Heart left ventricle (tissue), 16 donors: ENCODE results near the gene INHBA. TPM values are rescaled to one million over a fixed set of nuclear protein-coding genes. Genes with fewer than 3 reads are reported as not detected.
A peak's percentile ranks its signal among the peaks of the same experiment; 100 is the strongest.

Experiments
- ATAC-seq, 4 donors: fragments of 200-7000 bp; cut with Tn5 transposase; one replicate each; pipeline ENCODE4 v1.9.1; 2020 to 2022; ENCODE audit warnings: moderate library complexity in 4 of 4, mild to moderate bottlenecking in 3 of 4, moderate number of reproducible peaks in 1 of 4
- DNase-seq, 5 donors: peaks; one replicate each; pipeline ENCODE4 v3.0.0-alpha.2; 2020
- H3K27ac ChIP-seq, 12 donors: fragments of 200-600 bp; sonication (generic) in 4 of 12; one replicate each; pipeline versions ENCODE4 v1.5.0 to v1.8.0; 2016 to 2022; ENCODE audit warnings: mild to moderate bottlenecking in 2 of 12
- H3K27me3 ChIP-seq, 9 donors: fragments of 200-600 bp; sonication (generic) in 2 of 9; one replicate each; pipeline versions ENCODE4 v1.5.1 to v1.8.0; 2016 to 2022; ENCODE audit warnings: mild to moderate bottlenecking in 3 of 9
- H3K36me3 ChIP-seq, 9 donors: fragments of 200-600 bp; sonication (generic) in 2 of 9; one replicate each; pipeline versions ENCODE4 v1.5.0 to v1.8.0; 2018 to 2022; ENCODE audit warnings: mild to moderate bottlenecking in 2 of 9
- H3K4me1 ChIP-seq, 12 donors: fragments of 200-600 bp; sonication (generic) in 4 of 12; one replicate each; pipeline versions ENCODE4 v1.5.0 to v1.8.0; 2016 to 2022; ENCODE audit warnings: mild to moderate bottlenecking in 3 of 12
- H3K4me3 ChIP-seq, 12 donors: fragments of 200-600 bp; sonication (generic) in 4 of 12; one replicate each; pipeline versions ENCODE4 v1.5.0 to v1.8.0; 2017 to 2022; ENCODE audit warnings: mild to moderate bottlenecking in 9 of 12, moderate library complexity in 4 of 12
- H3K9me3 ChIP-seq, 12 donors: fragments of 200-600 bp; sonication (generic) in 4 of 12; one replicate each; pipeline versions ENCODE4 v1.5.0 to v1.8.0; 2016 to 2022; ENCODE audit warnings: mild to moderate bottlenecking in 1 of 12
- CTCF ChIP-seq, 12 donors: fragments of 200-600 bp; sonication (generic) in 4 of 12; IDR thresholded peaks; one replicate each; pipeline versions ENCODE4 v1.5.0 to v1.8.0; 2018 to 2022; ENCODE audit warnings: antibody characterized with exemption in 12 of 12, mild to moderate bottlenecking in 5 of 12
- POLR2A ChIP-seq, 2 donors: fragments of 450-650 bp; IDR thresholded peaks; one replicate each; pipeline ENCODE4 v1.6.1; 2017; ENCODE audit warnings: antibody characterized with exemption in 2 of 2, mild to moderate bottlenecking in 2 of 2, moderate library complexity in 2 of 2
- WGBS, 4 donors: extraction: QIAGEN DNeasy Blood & Tissue Kit in 2 of 4; methylation state at CpG; one replicate each; pipeline versions ENCODE4 v1.1.5 to v1.1.7; 2013 to 2018; 5-methylcytosine and 5-hydroxymethylcytosine counted together
- intact Hi-C, 10 donors: fragments of 100-400 bp; cut with DNase I; formaldehyde crosslinking; loops; one replicate each; pipeline versions ENCODE4 v1.11.1 to v1.14.2; 2022
- polyA plus RNA-seq, 2 donors: library from polyadenylated mRNA; stranded (reverse); fragments of 200-250 nt; gene quantifications; one replicate each; pipeline ENCODE4 v1.2.3, GENCODE V29; 2013
- total RNA-seq, 9 donors: library from RNA; depleted of rRNA in 2 of 9; stranded (reverse); fragments of >200 nt in 2 of 9; fragmentation: NEBNext Ultra II Directional in 3 of 9; extraction: Animal tissue kit (Norgen Biotek cat#: 25700) in 3 of 9; gene quantifications; one replicate each; pipeline versions ENCODE4 v1.1.0 to v1.2.4, GENCODE V29; 2016 to 2023
- donor health status: ischemic (EF 13 %, LVEDD 7.1; RV severe dilation, severe dysfunction).
- donor health status: healthy with polysubstance abuse.
- donor health status: DM: no; HTN: yes; CAD: no.
- donor health status: DM: no; HTN: no; CAD: no.
- donor health status: ischemic (EF 25% LVEDD 6.9; RV normal size, moderate dysfunction).
- donor health status: ischemic (EF 25% LVEDD 5.7; RV mildly dilated, moderate dysfunction).
- donor health status: healthy.
- donor health status: DM: yes; HTN: yes; CAD: no.
- donor health status: ischemic (EF 35%, LVEDD 5.7; RV mildly dilated, moderate dysfunction).
- donor health status: nonischemic (EF 11% LVEDD 7.7; RV severe dilation, severe dysfunction).
- donor health status: DM: yes; HTN: yes; CAD: no.
- donor health status: PGD.
- donor health status: ischemic (EF 29% LVEDD 5.4; RV normal size, mild dysfunction).
- donor health status: nonischemic (EF 23%, LVEDD 6.1; RV moderate dilation, normal function).

Gene INHBA
- total and polyA plus RNA-seq, 11 donors = 0.19 to 7.5 (median 1.6) TPM

- peak in 3 of 12 donors; percentile 1 to 24 (median 9) for TF ChIP-seq CTCF (IDR thresholded peaks at IDR 0.05)
- no peak for TF ChIP-seq POLR2A (IDR thresholded peaks at IDR 0.05)
- intact Hi-C loops = loop anchor here in 3 of 10 donors (5.0 to 10.0 kb wide), 3 partner anchors 1400 to 1500 kb away; no protein-coding TSS in a partner anchor
- no peak overlapping the region for H3K4me3 ChIP-seq
- WGBS, 4 donors = 46 to 49% (median 47%) methylated on average over 3 of the region's 3 CpGs
- ATAC-seq (no peak), DNase-seq (no peak)
- no peak overlapping the region for H3K27ac ChIP-seq
- no peaks in the 10 kb centered on the region for H3K27me3 ChIP-seq
- peaks cover 0 to 9% (median 0%) of the 10 kb centered on the region in 12 donors for H3K4me1 ChIP-seq
- H3K9me3 ChIP-seq = no peaks in the 10 kb centered on the region
- no peaks in the 10 kb centered on the region for H3K36me3 ChIP-seq
Measured at GRCh38 chr7:41732436-41732785, 29.5 kb upstream of the INHBA start.

- ATAC-seq = no peak
- WGBS, 4 donors = 64 to 74% (median 70%) methylated on average over 7 of the region's 7 CpGs
Measured at GRCh38 chr7:41731493-41732435, 28.9 kb upstream of the INHBA start.

GRCh38 chr7:41730668-41731067 is 27.8 kb upstream of the INHBA start:
- whole genome bisulfite sequencing, 4 donors = 76 to 81% (median 79%) methylated on average over 3 of the region's 3 CpGs
- H3K36me3 ChIP-seq = no peaks in the 10 kb centered on the region
- H3K27ac ChIP-seq = no peak overlapping the region
- DNase-seq = no peak
- no peak for TF ChIP-seq CTCF (IDR thresholded peaks at IDR 0.05)
- no peak for TF ChIP-seq POLR2A (IDR thresholded peaks at IDR 0.05)
- peaks cover 0 to 9% (median 0%) of the 10 kb centered on the region in 12 donors for H3K4me1 ChIP-seq
- no peak for ATAC-seq
- H3K4me3 ChIP-seq = no peak overlapping the region
- H3K27me3 ChIP-seq = no peaks in the 10 kb centered on the region
- intact Hi-C loops = loop anchor here in 3 of 10 donors (5.0 to 10.0 kb wide), 3 partner anchors 1398 to 1498 kb away; no protein-coding TSS in a partner anchor
- no peaks in the 10 kb centered on the region for H3K9me3 ChIP-seq

More at GRCh38 chr7:41731493-41732435, 28.9 kb upstream of the INHBA start:
- no peak overlapping the region for H3K27ac ChIP-seq
- no peaks in the 10 kb centered on the region for H3K27me3 ChIP-seq
- no peak for TF ChIP-seq POLR2A (IDR thresholded peaks at IDR 0.05)
- TF ChIP-seq CTCF (IDR thresholded peaks at IDR 0.05) = peak in 11 of 12 donors; percentile 10 to 57 (median 37)
- H3K4me1 ChIP-seq = peaks cover 0 to 9% (median 0%) of the 10 kb centered on the region in 12 donors
- no peak for DNase-seq
- H3K4me3 ChIP-seq = no peak overlapping the region
- H3K36me3 ChIP-seq = no peaks in the 10 kb centered on the region
- H3K9me3 ChIP-seq = no peaks in the 10 kb centered on the region
- intact Hi-C loops = loop anchor here in 3 of 10 donors (5.0 to 10.0 kb wide), 3 partner anchors 1399 to 1499 kb away; no protein-coding TSS in a partner anchor

- peaks cover 0 to 9% (median 0%) of the 10 kb centered on the region in 12 donors for H3K4me1 ChIP-seq
- no peak for ATAC-seq
- WGBS, 4 donors = 79 to 96% (median 93%) methylated on average over 1 of the region's 1 CpG
- H3K27ac ChIP-seq = no peak overlapping the region
- H3K27me3 ChIP-seq = no peaks in the 10 kb centered on the region
- no peak overlapping the region for H3K4me3 ChIP-seq
- intact Hi-C loops = loop anchor here in 3 of 10 donors (5.0 to 10.0 kb wide), 3 partner anchors 1398 to 1498 kb away; no protein-coding TSS in a partner anchor
- H3K36me3 ChIP-seq = no peaks in the 10 kb centered on the region
- TF ChIP-seq POLR2A (IDR thresholded peaks at IDR 0.05) (no peak), CTCF (IDR thresholded peaks at IDR 0.05) (no peak)
- H3K9me3 ChIP-seq = no peaks in the 10 kb centered on the region
- no peak for DNase-seq
Measured at GRCh38 chr7:41730161-41730560, 27.3 kb upstream of the INHBA start.
